Stomach (tissue), 4 donors: ENCODE data around the gene SNX17.

ENCODE experiments used
- CTCF ChIP-seq, 7 experiments: fragments of 450-650 bp in 4 of 7; fragments of 200-600 bp in 3 of 7; sonication (generic) in 3 of 7; IDR thresholded peaks; one replicate each; pipeline ENCODE4 v1.5.1; 2016 to 2019; ENCODE audit warnings: antibody characterized with exemption in 7 of 7, control low read depth in 2 of 7, mild to moderate bottlenecking in 1 of 7
- EP300 ChIP-seq: sonication (generic); formaldehyde crosslinking; IDR thresholded peaks from one replicate; pipeline ENCODE4 v1.6.1; 2017; ENCODE audit warnings: antibody characterized with exemption
- POLR2A ChIP-seq, 4 donors: fragments of 450-650 bp; IDR thresholded peaks; one replicate each; pipeline ENCODE4 v1.6.1; 2016; ENCODE audit warnings: antibody characterized with exemption in 4 of 4, control low read depth in 2 of 4, mild to moderate bottlenecking in 1 of 4, moderate library complexity in 1 of 4
- POLR2AphosphoS5 ChIP-seq, 3 donors: sonication (generic); formaldehyde crosslinking; IDR thresholded peaks; one replicate each; pipeline ENCODE4 v1.6.1; 2016; ENCODE audit warnings: antibody characterized with exemption in 3 of 3

GRCh38 chr2:27380626-27381545 is 10.5 kb downstream of the SNX17 start, which contains the start of gene ZNF513:
- TF ChIP-seq CTCF (IDR thresholded peaks at IDR 0.05) (no peak), POLR2AphosphoS5 (IDR thresholded peaks at IDR 0.05) (peak; percentile 83 to 97 (median 87)), POLR2A (IDR thresholded peaks at IDR 0.05) (no peak), EP300 (peak; percentile 5)
